G401 (cell line): ENCODE data around the gene TEAD4. TPM values are rescaled to one million over a fixed set of nuclear protein-coding genes. Genes with fewer than 3 reads are reported as not detected.
A peak's percentile ranks its signal among the peaks of the same experiment; 100 is the strongest.

Experiments
- DNase-seq: peaks from one replicate; pipeline ENCODE4 v3.0.0-alpha.2; 2015; ENCODE audit warnings: low spot score
- in situ Hi-C: cut with HindIII; loops from 2 replicates; pipeline ENCODE4 v1.10.0; 2016; ENCODE audit warnings: low sequenced_read_pairs, mixed read lengths
- total RNA-seq: library from RNA; depleted of rRNA; stranded (reverse); fragments of >200 nt; shearing (Covaris generic); gene quantifications from 2 replicates; pipeline ENCODE4 v1.2.3, GENCODE V29; 2014

The TEAD4 gene
- total RNA-seq, 1 experiment from 2014 or later = 34.3 TPM

- DNase-seq = no peak
- in situ Hi-C loops = no loop called here
Observed at GRCh38 chr12:3020399-3020798, 61.2 kb downstream of the TEAD4 start.

DNA sequence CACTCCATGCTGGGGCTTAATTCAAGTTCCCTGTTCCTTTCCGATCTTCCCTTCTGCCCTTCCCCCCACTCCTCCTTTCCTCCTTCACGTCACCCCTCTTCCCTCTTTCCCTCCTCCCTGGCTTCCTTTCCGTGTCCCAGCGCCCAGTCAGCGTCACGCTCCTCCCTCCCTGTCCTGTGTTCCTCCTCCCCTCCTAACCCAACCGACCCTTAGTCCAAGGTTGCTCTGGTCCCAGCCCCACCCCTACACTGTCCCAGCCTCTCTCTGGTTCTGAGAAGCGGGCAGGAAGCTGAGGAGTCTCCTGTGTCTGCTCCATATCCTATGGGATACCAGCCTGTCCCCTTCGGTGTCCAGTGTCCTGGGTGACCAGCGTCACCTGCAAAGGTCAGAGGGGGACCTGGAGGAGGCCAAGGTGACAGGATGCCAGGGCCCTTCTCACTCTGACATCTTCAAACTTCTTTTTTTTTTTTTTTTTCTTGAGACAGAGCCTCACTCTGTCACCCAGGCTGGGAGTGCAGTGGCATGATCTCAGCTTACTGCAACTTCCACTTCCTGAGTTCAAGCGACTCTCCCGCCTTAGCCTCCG, 61.7 kb downstream of the TEAD4 start:
- no peak for DNase-seq
- in situ Hi-C loops = no loop called here

DNA sequence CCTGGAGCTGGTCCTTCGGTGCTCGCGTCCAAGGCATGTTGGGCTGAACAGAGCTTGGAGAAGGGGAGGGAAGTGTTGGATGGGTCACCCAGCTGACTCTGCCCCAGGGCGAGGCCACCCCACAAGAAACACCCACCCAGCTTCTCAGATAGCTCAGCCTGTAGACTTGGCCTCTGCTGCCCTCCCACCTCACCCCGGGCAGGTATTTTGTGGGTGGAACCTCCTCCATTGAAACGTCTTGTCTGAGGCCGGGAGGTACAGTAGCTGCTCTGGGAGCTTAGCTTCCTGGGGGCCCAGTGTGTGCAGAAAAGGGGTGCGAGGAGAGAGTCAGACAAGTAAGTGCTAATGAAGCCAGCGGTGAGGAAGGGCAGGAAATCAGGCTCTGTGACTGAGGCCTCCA, 63.2 kb downstream of the TEAD4 start:
- no peak for DNase-seq
- in situ Hi-C loops = no loop called here

GRCh38 chr12:3022961-3023360, 63.8 kb downstream of the TEAD4 start:
- DNase-seq = no peak
- in situ Hi-C loops = no loop called here

GRCh38 chr12:3028108-3028507, 68.9 kb downstream of the TEAD4 start:
- in situ Hi-C loops = no loop called here
- no peak for DNase-seq

- DNase-seq = no peak
- in situ Hi-C loops = no loop called here
Observed at GRCh38 chr12:3030821-3031429, 71.7 kb downstream of the TEAD4 start.

GRCh38 chr12:3032161-3032560, 73.0 kb downstream of the TEAD4 start:
- in situ Hi-C loops = no loop called here
- DNase-seq = no peak

DNA sequence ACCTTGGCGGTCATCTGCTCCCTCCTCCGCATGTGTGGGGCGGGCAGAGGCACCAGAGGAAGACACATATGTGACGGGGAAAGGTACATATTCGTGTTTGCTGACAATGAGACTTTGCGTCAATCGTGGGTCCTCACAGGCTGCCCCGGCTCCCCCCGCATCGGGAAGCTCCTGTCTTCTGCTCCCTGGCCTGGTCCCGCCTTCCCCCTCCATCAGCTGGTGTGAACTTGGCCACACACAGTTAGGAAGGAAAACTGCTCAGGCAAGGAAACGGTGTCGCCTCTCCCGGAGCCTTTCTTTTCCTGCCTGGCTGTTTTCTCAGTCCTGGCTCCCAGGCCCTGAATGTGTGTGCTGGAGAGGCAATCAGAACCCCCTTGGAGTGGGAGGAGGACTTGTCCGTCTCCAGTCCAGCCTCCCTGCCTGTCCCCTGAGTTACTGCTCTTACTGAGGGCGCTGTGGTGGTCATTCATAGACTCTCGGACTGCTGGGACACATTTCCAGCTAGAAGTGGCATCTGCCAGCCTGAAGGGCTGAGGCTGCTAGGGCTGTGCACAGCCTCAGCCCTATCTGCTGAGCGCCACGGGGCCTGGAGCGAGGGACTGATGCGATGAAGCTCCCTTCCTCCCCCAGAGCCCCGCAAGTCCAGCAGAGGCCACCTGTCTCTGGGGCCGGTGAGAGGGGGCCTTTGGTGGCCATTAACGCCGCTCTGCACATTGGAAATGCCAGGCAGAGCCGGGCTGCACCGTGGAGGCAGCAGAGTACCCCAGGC, 73.8 kb downstream of the TEAD4 start:
- DNase-seq = peak; percentile 30
- in situ Hi-C loops = no loop called here

DNA sequence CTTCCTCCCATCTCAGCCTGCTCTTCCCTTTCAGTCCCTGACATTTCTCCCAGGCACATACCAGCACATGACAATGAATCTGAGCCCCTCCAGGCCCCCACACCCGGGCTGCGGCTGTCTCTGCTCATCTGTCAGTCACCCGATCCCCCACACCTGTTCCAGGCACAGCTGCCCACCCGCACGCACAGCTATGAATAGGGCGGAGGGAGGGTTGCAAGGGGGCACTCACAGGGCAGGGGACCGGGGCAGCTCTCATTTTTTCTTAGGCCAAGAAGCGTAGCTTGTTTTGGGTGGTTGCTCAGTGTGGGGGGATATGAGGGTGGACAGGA, 74.3 kb downstream of the TEAD4 start:
- in situ Hi-C loops = no loop called here
- DNase-seq = no peak

- DNase-seq = peak; percentile 81
- in situ Hi-C loops = no loop called here
Observed at GRCh38 chr12:3034067-3034750, 75.0 kb downstream of the TEAD4 start.

- in situ Hi-C loops = no loop called here
- no peak for DNase-seq
Observed at GRCh38 chr12:3035171-3035570, 76.0 kb downstream of the TEAD4 start.

DNA sequence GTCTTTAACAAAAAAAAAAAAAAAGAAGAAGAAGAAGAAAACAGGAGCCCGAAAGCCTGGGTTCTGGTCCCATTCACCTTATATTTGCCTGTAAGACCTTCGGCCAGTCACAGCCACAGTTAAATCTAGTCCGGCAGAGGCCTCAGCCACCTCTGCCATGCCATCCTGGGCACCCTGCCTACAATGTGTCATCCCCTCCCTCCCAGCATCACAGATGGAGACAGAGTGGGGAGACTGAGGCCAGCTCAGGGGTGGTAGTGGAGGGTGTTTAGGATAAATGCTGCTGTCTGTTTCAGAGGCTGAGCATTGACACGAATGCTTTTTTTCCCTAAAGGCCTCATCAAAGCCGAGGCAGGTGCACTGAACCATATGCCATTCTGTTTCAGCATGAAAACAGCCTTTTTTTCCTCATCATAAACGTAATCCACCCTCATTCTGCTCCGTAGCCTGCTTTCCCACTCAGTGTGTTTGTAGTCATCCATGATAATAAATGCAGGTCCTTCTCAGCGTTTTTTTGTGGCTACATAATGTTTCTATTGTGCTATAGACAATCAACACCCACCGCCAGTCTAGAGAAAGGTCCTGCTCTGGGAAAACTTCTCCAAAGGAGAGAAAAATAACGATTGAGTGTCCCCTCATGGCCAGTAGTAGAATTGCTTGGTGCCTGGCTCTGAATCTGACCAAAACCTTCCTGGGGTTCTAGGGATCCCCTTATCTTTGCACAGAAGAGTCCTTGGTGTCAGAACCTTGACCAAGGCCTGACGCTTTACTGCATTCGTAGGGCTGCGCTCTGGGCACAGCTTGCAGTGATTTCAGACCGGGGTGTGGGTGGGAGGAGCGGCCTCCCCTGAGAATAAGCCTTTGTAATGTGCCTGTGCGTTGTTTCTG, 76.9 kb downstream of the TEAD4 start:
- peak; percentile 70 for DNase-seq
- in situ Hi-C loops = no loop called here

GRCh38 chr12:3036901-3037600, 77.9 kb downstream of the TEAD4 start:
- in situ Hi-C loops = no loop called here
- DNase-seq = no peak

DNA sequence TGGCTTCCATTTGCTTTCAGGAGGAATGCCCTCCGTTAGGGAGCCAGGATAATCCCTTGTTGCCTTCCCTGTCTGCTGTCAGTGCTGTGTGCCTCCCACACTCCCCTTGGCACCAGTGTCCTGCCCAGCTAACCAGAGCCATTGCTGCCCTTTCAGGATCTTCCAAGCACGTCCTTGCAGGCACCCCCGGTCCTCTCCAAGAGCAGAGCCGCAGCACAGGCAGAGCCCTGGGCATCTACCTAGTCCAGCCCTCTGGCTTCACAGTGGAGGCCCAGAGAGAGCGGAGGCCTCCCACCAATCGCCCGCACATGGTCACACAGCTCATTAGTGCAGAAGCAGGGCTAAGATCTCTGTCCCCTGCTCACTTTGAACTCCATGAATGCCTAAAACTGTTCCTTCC, 79.0 kb downstream of the TEAD4 start:
- no peak for DNase-seq
- in situ Hi-C loops = no loop called here

DNA sequence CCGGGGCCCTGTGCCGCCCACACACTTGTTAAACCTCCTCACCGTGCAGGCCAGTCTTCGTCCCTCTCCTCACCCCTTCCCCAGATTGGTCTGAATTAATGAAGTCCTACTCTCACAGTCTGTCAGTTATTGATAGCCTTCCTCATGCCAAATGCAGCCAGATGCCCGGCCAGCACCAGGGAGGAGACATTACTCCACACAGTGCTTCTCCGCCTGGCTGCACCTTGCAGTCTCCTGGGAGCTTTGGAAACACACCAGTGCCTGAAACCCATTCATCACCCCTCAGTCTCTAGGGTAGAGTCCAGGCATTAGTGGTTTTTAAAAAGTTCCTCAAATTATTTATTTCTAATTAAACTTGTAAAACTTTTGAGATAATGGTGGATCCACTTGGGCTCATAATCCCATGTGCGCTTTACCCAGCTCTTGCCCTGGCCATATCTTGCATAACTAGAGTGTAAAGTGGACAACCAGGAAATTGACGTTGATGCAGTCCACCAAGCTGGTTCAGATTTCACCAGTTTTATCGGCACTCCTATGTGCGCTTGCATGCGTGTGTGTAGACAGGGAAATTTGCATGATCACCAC, 79.8 kb downstream of the TEAD4 start:
- DNase-seq = no peak
- in situ Hi-C loops = no loop called here

DNA sequence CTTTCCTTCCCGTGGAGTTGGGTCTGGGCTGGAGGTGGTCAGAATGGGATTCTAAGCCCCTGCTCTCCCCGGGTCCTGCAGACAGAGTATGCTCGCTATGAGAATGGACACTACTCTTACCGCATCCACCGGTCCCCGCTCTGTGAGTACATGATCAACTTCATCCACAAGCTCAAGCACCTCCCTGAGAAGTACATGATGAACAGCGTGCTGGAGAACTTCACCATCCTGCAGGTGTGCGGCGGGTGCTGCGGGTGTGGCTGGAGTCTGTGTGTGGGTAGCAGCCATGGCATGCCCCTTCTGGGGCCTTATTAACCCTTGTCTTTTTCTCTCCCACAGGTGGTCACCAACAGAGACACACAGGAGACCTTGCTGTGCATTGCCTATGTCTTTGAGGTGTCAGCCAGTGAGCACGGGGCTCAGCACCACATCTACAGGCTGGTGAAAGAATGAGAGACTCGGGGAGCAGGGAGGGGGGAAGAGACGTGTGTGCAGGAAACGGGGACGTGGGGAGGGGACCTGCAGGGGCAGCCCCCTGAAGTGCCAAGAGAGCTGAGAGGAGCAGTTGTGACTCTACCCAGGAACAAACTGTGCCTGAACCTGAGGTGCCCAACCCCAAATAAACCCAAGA, 80.9 kb downstream of the TEAD4 start:
- in situ Hi-C loops = no loop called here

GRCh38 chr12:3040663-3041544, 81.7 kb downstream of the TEAD4 start:
- in situ Hi-C loops = no loop called here
- DNase-seq = no peak

More for the DNA sequence above, 80.9 kb downstream of the TEAD4 start:
- DNase-seq = no peak
